ENCODE results near the gene MAN2B2. TPM values are rescaled to one million over a fixed set of nuclear protein-coding genes. Genes with fewer than 3 reads are reported as not detected.

MAN2B2 gene
- total and polyA plus RNA-seq, 9 of the 15 experiments (the other 6 are each of a cell fraction or from before 2014, with no cell fraction given), result 0.21 to 8.8 (median 3.7) TPM

GRCh38 chr4:6565691-6566390 is 9.1 kb upstream of the MAN2B2 start:
- H3K36me3 ChIP-seq (ENCODE audit: control insufficient read depth, insufficient read depth, low read length), result no peaks in the 10 kb centered on the region
- intact Hi-C loops (cut with micrococcal nuclease), result no loop called here

More at GRCh38 chr4:6565691-6566390, 9.1 kb upstream of the MAN2B2 start:
- Histone ChIP-seq H3K9me3 (replicated peaks; ENCODE audit: control insufficient read depth, insufficient read depth, low read depth, low read length) (peaks cover 7% of the 10 kb centered on the region; the same call in 1 of the 2 replicates), H2AFZ (ENCODE audit: low read depth, low read length) (no peak overlapping the region), H3K9me1 (ENCODE audit: control insufficient read depth, insufficient read depth, low read length) (no peaks in the 10 kb centered on the region), H3K4me1 (replicated peaks in 1 of 2; ENCODE audit: control insufficient read depth in 2 of 2, insufficient read depth in 2 of 2, low read length in 2 of 2) (peaks cover 6 to 23% of the 10 kb centered on the region in 2 experiments; a peak in 3 of 5 replicates), H3K27ac (ENCODE audit: extremely low read depth, low read depth, low read length) (no peak overlapping the region), H3K4me3 (no peak overlapping the region), H3K79me2 (ENCODE audit: control insufficient read depth, insufficient read depth, low read length) (no peaks in the 10 kb centered on the region), H3K27me3 (ENCODE audit: control insufficient read depth in 2 of 2, insufficient read depth in 2 of 2, low read length in 2 of 2) (peaks cover 28 to 67% of the 10 kb centered on the region in 2 experiments), H4K20me1 (replicated peaks; ENCODE audit: control insufficient read depth, insufficient read depth, low read length) (0 out of 2 replicates have a peak, but pooled peaks cover 5% of the 10 kb centered on the region), H3K9ac (ENCODE audit: insufficient read depth in 1 of 2, low read depth in 2 of 2, low read length in 2 of 2) (no peak overlapping the region), H3K4me2 (ENCODE audit: insufficient read depth, low read length) (no peak overlapping the region)
- POLR2A ChIA-PET, result no interaction called here
- CTCF ChIA-PET (ENCODE audit: low intra/inter-chr PET ratio), result no interaction called here
- DNase-seq (ENCODE audit: extremely low read depth in 1 of 4, low spot score in 3 of 4) (no peak), ATAC-seq (no peak), FAIRE-seq (no peak)
- 3% methylated on average over 14 of the region's 14 CpGs for WGBS (ENCODE audit: insufficient coverage, low coverage, missing lambda C conversion rate)
- no TSS peak for BruUV-seq (replicated peaks)
- TF ChIP-seq CREM (IDR thresholded peaks at IDR 0.05; ENCODE audit: low read depth) (no peak), SMAD1 (IDR thresholded peaks at IDR 0.05; ENCODE audit: low read depth, low read length, partially characterized antibody) (no peak), DACH1 (IDR thresholded peaks at IDR 0.05; ENCODE audit: partially characterized antibody) (no peak), ZNF140 (CRISPR knock-in tag; IDR thresholded peaks at IDR 0.05) (no peak), ZFX (CRISPR knock-in tag; IDR thresholded peaks at IDR 0.05) (no peak), USF1 (CRISPR knock-in tag; IDR thresholded peaks at IDR 0.05) (0 out of 2 replicates have a peak, but pooled peaks have one; percentile 11), RBM15 (IDR thresholded peaks at IDR 0.05; ENCODE audit: insufficient read depth, low read length) (no peak), RBM34 (IDR thresholded peaks at IDR 0.05; ENCODE audit: borderline replicate concordance, insufficient read depth, low read length) (no peak), CHCHD3 (CRISPR knock-in tag; IDR thresholded peaks at IDR 0.05) (no peak)
- in situ Hi-C loops (cut with MboI), result no loop called here

Measured in K562 (cell line).